Measurements from ENCODE around the gene HHIPL1.

DNA sequence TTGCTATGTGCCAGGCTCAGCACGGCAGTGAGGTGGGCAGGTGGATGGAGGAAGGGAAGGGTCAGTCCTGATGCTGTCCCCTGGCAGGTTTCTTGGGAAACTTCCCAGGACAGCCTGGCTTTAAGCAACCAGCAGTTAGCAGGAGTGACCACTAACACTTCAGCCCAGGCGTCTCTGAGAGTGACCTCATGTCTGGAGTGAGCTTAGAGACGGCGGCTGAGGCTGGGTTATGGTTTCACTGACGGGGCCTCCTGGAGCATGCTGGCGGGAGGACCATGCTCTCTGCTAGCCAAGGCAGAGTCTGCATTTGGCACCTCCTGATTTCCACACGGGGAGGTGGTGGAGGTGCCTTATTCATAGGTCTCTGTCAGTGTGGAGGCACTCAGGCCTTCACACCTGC is 2.5 kb downstream of the HHIPL1 start:
- TF ChIP-seq CTCF (IDR thresholded peaks at IDR 0.05; ENCODE audit: poor library complexity) (no peak), EZH2 (IDR thresholded peaks at IDR 0.05; ENCODE audit: borderline replicate concordance) (no peak)
